H1 (cell line): ENCODE measurements around the gene GAK. TPM values are rescaled to one million over a fixed set of nuclear protein-coding genes. Genes with fewer than 3 reads are reported as not detected.

Experiments used
- CTCF ChIA-PET: fragments of 300-600 bp; sonication (Branson Sonifier 250); formaldehyde crosslinking; loops from one replicate; lab custom pipeline; 2021; ENCODE audit not compliant: partially characterized antibody; lab: Charles Lee
- POLR2A ChIA-PET: fragments of 300-600 bp; sonication (Branson Sonifier 250); formaldehyde crosslinking; loops from one replicate; lab custom pipeline; 2021; ENCODE audit warnings: inconsistent platforms; ENCODE audit not compliant: partially characterized antibody; lab: Charles Lee
- DNase-seq, 2 experiments: peaks; one replicate each; pipeline versions ENCODE4 v3.0.0 to v3.0.0-alpha.2; 2010 to 2022; ENCODE audit warnings: low spot score in 2 of 2, low read depth in 1 of 2, mixed read lengths in 1 of 2
- FAIRE-seq: peaks from 2 replicates; lab custom pipeline; 2011; peaks lifted over from hg19 to GRCh38; lab: Jason Lieb, UNC
- H2AFZ ChIP-seq: 2 replicates; pipeline ENCODE4 v1.8.1; 2012; ENCODE audit warnings: low read length, inconsistent platforms
- H2AK5ac ChIP-seq: 2 replicates; pipeline ENCODE4 v1.6.1; 2013; ENCODE audit warnings: low read depth, low read length
- H2BK120ac ChIP-seq: replicated peaks from 2 replicates; pipeline ENCODE3; 2013; ENCODE audit warnings: low read depth, low read length, inconsistent platforms
- H2BK12ac ChIP-seq: 2 replicates; pipeline ENCODE4 v1.6.1; 2013; ENCODE audit warnings: low read depth, low read length
- H2BK15ac ChIP-seq: 2 replicates; pipeline ENCODE4 v1.6.1; 2013; ENCODE audit warnings: low read length
- H2BK20ac ChIP-seq: 2 replicates; pipeline ENCODE4 v1.6.1; 2013; ENCODE audit warnings: low read length
- H2BK5ac ChIP-seq: 2 replicates; pipeline ENCODE4 v1.6.1; 2013; ENCODE audit warnings: low read depth, low read length
- H3K14ac ChIP-seq: 2 replicates; pipeline ENCODE4 v1.6.1; 2013; ENCODE audit warnings: inconsistent platforms; ENCODE audit not compliant: insufficient read length
- H3K18ac ChIP-seq: 2 replicates; pipeline ENCODE4 v1.6.1; 2013; ENCODE audit warnings: low read length; ENCODE audit errors: extremely low read depth
- H3K23ac ChIP-seq: 2 replicates; pipeline ENCODE4 v1.6.1; 2013; ENCODE audit warnings: inconsistent platforms; ENCODE audit not compliant: insufficient read length
- H3K23me2 ChIP-seq: 2 replicates; pipeline ENCODE4 v1.6.1; 2013; ENCODE audit warnings: low read depth, low read length
- H3K27ac ChIP-seq: 2 replicates; pipeline ENCODE4 v1.6.1; 2011; ENCODE audit warnings: low read depth, low read length, inconsistent platforms
- H3K27me3 ChIP-seq, 4 experiments: replicated peaks in 1 of 4; 1 replicate in 1 of 4; 2 replicates in 3 of 4; pipeline versions ENCODE4 v1.6.1 to v1.8.1; 2011 to 2013; ENCODE audit warnings: low read length in 3 of 4, mild to moderate bottlenecking in 3 of 4, inconsistent platforms in 2 of 4, mixed read lengths in 2 of 4, moderate library complexity in 1 of 4; ENCODE audit not compliant: control insufficient read depth in 3 of 4, insufficient read depth in 3 of 4; ENCODE audit errors: extremely low read depth in 1 of 4
- H3K36me3 ChIP-seq, 4 experiments: 2 replicates each; pipeline versions ENCODE4 v1.6.1 to v1.8.1; 2011 to 2013; ENCODE audit warnings: mild to moderate bottlenecking in 4 of 4, low read length in 3 of 4, moderate library complexity in 2 of 4, control low read depth in 1 of 4, inconsistent platforms in 1 of 4; ENCODE audit not compliant: insufficient read depth in 4 of 4, control insufficient read depth in 2 of 4
- H3K4ac ChIP-seq: replicated peaks from 2 replicates; pipeline ENCODE3; 2013; ENCODE audit warnings: low read length, low read depth, mixed read lengths, inconsistent platforms; ENCODE audit not compliant: insufficient read length
- H3K4me1 ChIP-seq, 4 experiments: replicated peaks in 1 of 4; 1 replicate in 1 of 4; 2 replicates in 3 of 4; pipeline versions ENCODE4 v1.6.1 to v1.8.1; 2011 to 2013; ENCODE audit warnings: low read length in 3 of 4, inconsistent platforms in 2 of 4, mixed read lengths in 1 of 4; ENCODE audit not compliant: insufficient read depth in 4 of 4, control insufficient read depth in 3 of 4
- H3K4me2 ChIP-seq, 2 experiments: 2 replicates each; pipeline versions ENCODE4 v1.6.1 to v1.8.1; 2011 to 2013; ENCODE audit warnings: low read depth in 2 of 2, low read length in 2 of 2, control low read depth in 1 of 2, inconsistent platforms in 1 of 2, mild to moderate bottlenecking in 1 of 2; ENCODE audit not compliant: insufficient read depth in 1 of 2
- H3K4me3 ChIP-seq, 4 experiments: fragments of 200-600, 300-600 bp in 1 of 4; sonication (generic), shearing (Covaris generic), sonication (Bioruptor Twin) in 1 of 4; 2 replicates each; pipeline versions ENCODE4 v1.5.1 to v1.8.1; 2011 to 2016; ENCODE audit warnings: low read length in 4 of 4, low read depth in 3 of 4, control low read depth in 2 of 4, inconsistent platforms in 2 of 4, mild to moderate bottlenecking in 2 of 4, mixed read lengths in 1 of 4, moderate library complexity in 1 of 4; ENCODE audit not compliant: insufficient read depth in 2 of 4; ENCODE audit errors: extremely low read depth in 1 of 4
- H3K56ac ChIP-seq: replicated peaks from 2 replicates; pipeline ENCODE3; 2013; ENCODE audit warnings: low read depth, mild to moderate bottlenecking, mixed read lengths, low read length, inconsistent platforms; ENCODE audit not compliant: insufficient read length
- H3K79me1 ChIP-seq: 2 replicates; pipeline ENCODE4 v1.6.1; 2013; ENCODE audit warnings: low read depth, low read length, control low read depth
- H3K79me2 ChIP-seq, 2 experiments: 2 replicates each; pipeline versions ENCODE4 v1.6.1 to v1.8.1; 2012 to 2013; ENCODE audit warnings: low read length in 2 of 2, mild to moderate bottlenecking in 2 of 2, inconsistent platforms in 1 of 2; ENCODE audit not compliant: insufficient read depth in 2 of 2, control insufficient read depth in 1 of 2
- H3K9ac ChIP-seq, 4 experiments: replicated peaks in 1 of 4; 1 replicate in 1 of 4; 2 replicates in 3 of 4; pipeline versions ENCODE4 v1.6.1 to v1.8.1; 2011 to 2013; ENCODE audit warnings: low read depth in 3 of 4, low read length in 3 of 4, control low read depth in 2 of 4, mild to moderate bottlenecking in 2 of 4, moderate library complexity in 2 of 4, inconsistent platforms in 1 of 4; ENCODE audit errors: extremely low read depth in 1 of 4
- H3K9me3 ChIP-seq, 2 experiments: 2 replicates each; pipeline versions ENCODE4 v1.6.1 to v1.8.1; 2012 to 2013; ENCODE audit warnings: mild to moderate bottlenecking in 2 of 2, moderate library complexity in 2 of 2, control low read depth in 1 of 2, inconsistent platforms in 1 of 2, low read depth in 1 of 2, low read length in 1 of 2, mixed read lengths in 1 of 2; ENCODE audit not compliant: insufficient read depth in 2 of 2
- H4K20me1 ChIP-seq, 2 experiments: replicated peaks in 1 of 2; 2 replicates each; pipeline versions ENCODE3 to v1.8.1; 2011 to 2013; ENCODE audit warnings: inconsistent platforms in 2 of 2, low read length in 2 of 2, mild to moderate bottlenecking in 1 of 2; ENCODE audit not compliant: insufficient read depth in 2 of 2, control insufficient read depth in 1 of 2
- H4K5ac ChIP-seq: 2 replicates; pipeline ENCODE4 v1.6.1; 2013; ENCODE audit warnings: low read length, low read depth, mixed read lengths, inconsistent platforms; ENCODE audit not compliant: insufficient read length
- H4K8ac ChIP-seq: 2 replicates; pipeline ENCODE4 v1.8.0; 2013; ENCODE audit warnings: mild to moderate bottlenecking, moderate library complexity, low read length, inconsistent platforms; ENCODE audit not compliant: insufficient read depth; ENCODE audit errors: extremely low read depth
- H4K91ac ChIP-seq: replicated peaks from 2 replicates; pipeline ENCODE3; 2013; ENCODE audit warnings: low read length, mixed read lengths, inconsistent platforms; ENCODE audit not compliant: insufficient read length
- BACH1 ChIP-seq: IDR thresholded peaks from 2 replicates; pipeline ENCODE4 v1.6.1; 2012; ENCODE audit warnings: low read length, improper control_type of control experiment
- CREB1 ChIP-seq: IDR thresholded peaks from 2 replicates; pipeline ENCODE4 v1.6.1; 2012; ENCODE audit warnings: inconsistent platforms
- EGR1 ChIP-seq: IDR thresholded peaks from 2 replicates; pipeline ENCODE4 v1.6.1; 2011; ENCODE audit warnings: low read depth, low read length, borderline replicate concordance
- GABPA ChIP-seq: IDR thresholded peaks from 2 replicates; pipeline ENCODE4 v1.6.1; 2011; ENCODE audit warnings: mild to moderate bottlenecking, low read length, moderate library complexity, borderline replicate concordance; ENCODE audit not compliant: insufficient read depth
- HDAC2 ChIP-seq, 2 experiments: fragments of 300-600 bp in 1 of 2; sonication (generic) in 1 of 2; IDR thresholded peaks; 2 replicates each; pipeline ENCODE4 v1.6.1; 2011 to 2012; ENCODE audit warnings: low read depth in 2 of 2, low read length in 2 of 2, mild to moderate bottlenecking in 2 of 2, moderate library complexity in 2 of 2, borderline replicate concordance in 1 of 2, inconsistent platforms in 1 of 2
- NRF1 ChIP-seq: IDR thresholded peaks from 2 replicates; pipeline ENCODE4 v1.6.1; 2011; ENCODE audit warnings: mild to moderate bottlenecking, low read depth, low read length, improper control_type of control experiment
- POLR2AphosphoS5 ChIP-seq: IDR thresholded peaks from 2 replicates; pipeline ENCODE4 v1.6.1; 2011; ENCODE audit warnings: low read depth, low read length
- RFX5 ChIP-seq: IDR thresholded peaks from 2 replicates; pipeline ENCODE4 v1.6.1; 2011; ENCODE audit warnings: low read depth, low read length, improper control_type of control experiment, borderline replicate concordance
- SUZ12 ChIP-seq: fragments of 200-600 bp; sonication (generic); IDR thresholded peaks from 2 replicates; pipeline ENCODE4 v1.6.1; 2012; ENCODE audit warnings: mild to moderate bottlenecking, inconsistent platforms, low read length, moderate library complexity, mixed read lengths
- TBP ChIP-seq: IDR thresholded peaks from 2 replicates; pipeline ENCODE4 v1.6.1; 2011; ENCODE audit warnings: low read depth, low read length, improper control_type of control experiment
- ZNF274 ChIP-seq: IDR thresholded peaks from 2 replicates; pipeline ENCODE4 v1.7.0; 2012; ENCODE audit warnings: low read length, borderline replicate concordance; ENCODE audit errors: extremely low read depth
- WGBS, 2 experiments: shearing (Covaris generic) in 1 of 2; methylation state at CpG; one replicate each; pipeline versions ENCODE4 v1.1.6 to v1.1.7; 2013 to 2015; ENCODE audit warnings: low lambda C conversion rate in 2 of 2, mixed read lengths in 2 of 2, inconsistent platforms in 1 of 2, low coverage in 1 of 2, missing lambda C conversion rate in 1 of 2; ENCODE audit not compliant: insufficient replicate concordance in 2 of 2, insufficient coverage in 1 of 2, insufficient read length in 1 of 2; ENCODE audit errors: extremely low coverage in 1 of 2, missing lambda C conversion rate in 1 of 2; 5-methylcytosine and 5-hydroxymethylcytosine counted together
- polyA plus RNA-seq, 7 experiments: library from polyadenylated mRNA; depleted of rRNA in 3 of 7; stranded (reverse) in 5 of 7; unstranded in 2 of 7; fragments of >200 nt in 5 of 7; fragments of 200-250 nt in 2 of 7; gene quantifications; 1 replicate in 5 of 7; 2 replicates in 1 of 7; 4 replicates in 1 of 7; pipeline versions ENCODE4 v1.2.1 to v1.2.3, GENCODE V29; 2011 to 2013; ENCODE audit warnings: missing spikeins in 2 of 7, mixed read lengths in 2 of 7
- total RNA-seq: library from RNA; stranded (reverse); fragmentation: NEBNext Ultra II Directional; extraction: Animal tissue kit (Norgen Biotek cat#: 25700); gene quantifications from 2 replicates; pipeline ENCODE4 v1.2.1, GENCODE V29; 2021

GAK gene
- total and polyA plus RNA-seq, 2 of the 8 experiments (the other 6 are each of a cell fraction or from before 2014, with no cell fraction given), result 31.5 to 70.8 TPM

DNA sequence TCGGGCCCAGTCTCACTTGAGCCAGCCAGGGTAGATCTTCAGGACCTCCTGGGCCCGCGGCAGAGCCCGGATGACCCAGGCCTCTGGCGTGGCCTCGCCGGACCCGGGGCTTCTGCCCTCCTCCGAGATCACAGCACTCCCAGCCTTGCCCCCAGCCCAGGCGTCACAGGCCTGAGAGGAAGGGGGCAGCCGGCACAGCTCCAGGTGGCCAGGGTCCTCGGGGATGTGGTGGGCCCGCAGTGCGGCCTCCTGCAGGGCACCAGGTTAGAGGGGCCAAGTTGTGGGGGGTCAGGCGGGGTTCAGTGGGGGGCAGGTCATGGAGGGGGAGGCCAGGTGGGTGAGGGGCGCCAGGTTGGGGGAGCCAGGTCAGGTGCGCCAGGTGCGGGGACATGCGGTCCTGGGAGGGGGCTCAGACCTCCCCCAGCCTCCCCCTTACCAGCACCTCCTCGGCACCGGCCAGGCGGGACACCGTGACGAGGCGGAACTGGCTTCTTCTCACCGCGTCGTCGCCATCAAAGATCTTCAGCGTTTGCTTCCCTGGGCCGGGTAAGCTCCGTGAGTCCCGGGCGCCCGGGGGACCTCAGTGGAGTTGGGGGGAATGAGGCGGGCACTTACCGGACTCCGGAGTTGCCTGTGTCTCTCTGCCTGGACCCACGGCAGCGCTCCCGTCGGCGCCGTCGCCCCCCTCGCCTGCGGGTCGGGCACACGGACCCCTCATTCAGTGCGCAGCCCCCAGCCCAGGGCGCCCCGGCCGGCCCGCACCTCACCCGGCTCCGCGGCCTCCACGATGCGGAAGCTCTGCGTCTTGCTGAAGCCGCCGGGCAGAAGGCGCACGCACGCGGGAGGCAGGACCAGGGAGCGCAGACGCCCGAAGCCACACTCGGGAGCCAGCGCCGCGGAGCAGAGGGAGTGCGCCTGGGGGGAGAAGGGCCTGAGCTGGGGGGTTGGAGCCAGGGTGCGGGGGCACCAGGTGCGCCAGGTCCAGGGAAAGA is 35.3 kb upstream of the GAK start:
- Histone ChIP-seq H2AK5ac (no peak overlapping the region; the same call in 1 of the 2 replicates), H2BK5ac (no peak overlapping the region), H2BK120ac (no peak overlapping the region), H3K79me1 (no peaks in the 10 kb centered on the region), H2AFZ (no peak overlapping the region; the same call in 1 of the 2 replicates), H3K4me3 (peak overlapping the region; percentile 14 to 59 (median 22)), H4K20me1 (peaks cover 6 to 21% of the 10 kb centered on the region in 2 experiments), H3K4me2 (peak overlapping the region; percentile 73 to 89), H3K56ac (no peak overlapping the region), H3K4ac (no peak overlapping the region), H4K5ac (no peak overlapping the region), H3K36me3 (no peaks in the 10 kb centered on the region), H4K8ac (peak overlapping the region; percentile 85; the same call in 1 of the 2 replicates), H3K9me3 (no peaks in the 10 kb centered on the region), H2BK15ac (no peak overlapping the region), H3K4me1 (peaks cover 0 to 9% (median 3%) of the 10 kb centered on the region in 4 experiments; a peak in 3 of 7 replicates), H3K23me2 (peaks cover 6% of the 10 kb centered on the region; the same call in 1 of the 2 replicates), H4K91ac (no peak overlapping the region), H3K27ac (no peak overlapping the region), H3K18ac (peak overlapping the region; percentile 32; the same call in 1 of the 2 replicates), H2BK12ac (no peak overlapping the region), H3K14ac (no peak overlapping the region), H3K79me2 (no peaks in the 10 kb centered on the region), H2BK20ac (no peak overlapping the region), H3K27me3 (peaks cover 9 to 36% (median 25%) of the 10 kb centered on the region in 4 experiments; a peak in 6 of 7 replicates), H3K9ac (no peak overlapping the region), H3K23ac (no peak overlapping the region)
- DNase-seq, result no peak
- no peak for FAIRE-seq
- ChIA-PET CTCF (interaction anchor here (1.1 to 1.4 kb wide), 2 partner anchors 9 to 20 kb away, joined by 4 read pairs; partner anchors contain the start of gene IDUA), POLR2A (interaction anchor here (0.6 to 1.0 kb wide), 4 partner anchors 10 to 272 kb away, joined by 3 to 4 read pairs (median 3); partner anchors contain the start of genes GAK and TMEM175)
- WGBS, 2 experiments, result 23% methylated on average over 58 of the region's 76 CpGs; no CpG with 5 or more reads in 1 of the 2 experiments
- TF ChIP-seq NRF1, result no peak
- TF ChIP-seq POLR2AphosphoS5, result no peak
- peak; percentile 69; the same call in 1 of the 2 replicates for TF ChIP-seq SUZ12
- TF ChIP-seq TBP, result no peak
- TF ChIP-seq RFX5, result no peak
- TF ChIP-seq ZNF274, result no peak
- TF ChIP-seq HDAC2 (IDR thresholded peaks at IDR 0.05; ENCODE audit: borderline replicate concordance in 1 of 2, low read depth in 2 of 2, low read length in 2 of 2), result no peak
- TF ChIP-seq EGR1, result no peak
- no peak; the same call in 1 of the 2 replicates for TF ChIP-seq GABPA
- TF ChIP-seq BACH1, result no peak
- TF ChIP-seq CREB1, result no peak
